HCT116 (cell line): Measurements from ENCODE around the gene ANO2. TPM values are rescaled to one million over a fixed set of nuclear protein-coding genes. Genes with fewer than 3 reads are reported as not detected.

Experiments used
- ATAC-seq: fragments of 200-7000 bp; cut with Tn5 transposase; 2 replicates; pipeline ENCODE4 v1.9.1; 2020; ENCODE audit warnings: mild to moderate bottlenecking, moderate library complexity
- BruUV-seq: library from RNA; stranded (reverse); fragments of 400-500 nt; replicated peaks from 2 replicates; lab custom pipeline; 2021; lab: Mats Ljungman, UMichigan
- CTCF ChIA-PET: fragments of 300-600 bp; sonication (Branson Sonifier 250); formaldehyde crosslinking; loops from one replicate; lab custom pipeline; 2021; ENCODE audit warnings: antibody characterized with exemption; lab: Charles Lee
- POLR2A ChIA-PET: fragments of 300-600, 350-600 bp; sonication (Branson Sonifier 250); formaldehyde crosslinking; loops from one replicate; lab custom pipeline; 2021; ENCODE audit warnings: antibody characterized with exemption; lab: Charles Lee
- RAD21 ChIA-PET, 2 experiments: fragments of 300-600 bp; sonication (Branson Sonifier 250); formaldehyde crosslinking; loops; one replicate each; lab custom pipeline; 2023; ENCODE audit warnings: low total read pairs in 2 of 2; ENCODE audit not compliant: uncharacterized antibody in 2 of 2, unreplicated experiment in 2 of 2, low non-redundant PET in 1 of 2; lab: Charles Lee
- DNase-seq: peaks from one replicate; pipeline ENCODE4 v3.0.0-alpha.2; 2010; ENCODE audit warnings: low read depth, low spot score
- H2AFZ ChIP-seq: fragments of 200-600 bp; shearing (Covaris generic), sonication (generic); 2 replicates; pipeline ENCODE4 v1.6.1; 2017; ENCODE audit warnings: low read depth, mixed run types, mixed read lengths, antibody characterized with exemption, low read length; ENCODE audit not compliant: poor library complexity, severe bottlenecking
- H3K27ac ChIP-seq: 2 replicates; pipeline ENCODE4 v1.5.1; 2012; ENCODE audit warnings: low read depth, low read length
- H3K27me3 ChIP-seq: fragments of 200-600 bp; sonication (generic); 2 replicates; pipeline ENCODE4 v1.6.1; 2016; ENCODE audit warnings: mixed run types, low read length, mixed read lengths; ENCODE audit not compliant: insufficient read depth
- H3K36me3 ChIP-seq, 2 experiments: fragments of 200-500 bp in 1 of 2; fragments of 200-600 bp in 1 of 2; sonication (Bioruptor generic) in 1 of 2; sonication (generic) in 1 of 2; 2 replicates each; pipeline versions ENCODE4 v1.5.1 to v1.6.1; 2014 to 2016; ENCODE audit warnings: low read length in 2 of 2, inconsistent platforms in 1 of 2, mixed read lengths in 1 of 2, mixed run types in 1 of 2; ENCODE audit not compliant: insufficient read depth in 2 of 2, control insufficient read depth in 1 of 2
- H3K4me1 ChIP-seq, 2 experiments: fragments of 200-600 bp in 1 of 2; sonication (generic) in 1 of 2; 2 replicates each; pipeline versions ENCODE4 v1.5.1 to v1.6.1; 2012 to 2017; ENCODE audit warnings: low read length in 2 of 2, inconsistent platforms in 1 of 2, mild to moderate bottlenecking in 1 of 2, mixed read lengths in 1 of 2, mixed run types in 1 of 2, moderate library complexity in 1 of 2; ENCODE audit not compliant: insufficient read depth in 2 of 2, control insufficient read depth in 1 of 2
- H3K4me2 ChIP-seq: fragments of 200-600 bp; sonication (generic); 2 replicates; pipeline ENCODE4 v1.6.1; 2017; ENCODE audit warnings: mixed run types, low read length, mixed read lengths
- H3K4me3 ChIP-seq, 2 experiments: fragments of 200-600 bp in 1 of 2; sonication (generic) in 1 of 2; replicated peaks in 1 of 2; 2 replicates each; pipeline ENCODE4 v1.5.1; 2011 to 2016; ENCODE audit warnings: low read length in 2 of 2, control low read depth in 1 of 2, low read depth in 1 of 2, mild to moderate bottlenecking in 1 of 2, mixed read lengths in 1 of 2, mixed run types in 1 of 2
- H3K79me2 ChIP-seq: fragments of 200-600 bp; sonication (generic); 2 replicates; pipeline ENCODE4 v1.6.1; 2017; ENCODE audit warnings: mild to moderate bottlenecking, mixed run types, low read length, moderate library complexity, mixed read lengths; ENCODE audit not compliant: insufficient read depth
- H3K9ac ChIP-seq: fragments of 200-600 bp; sonication (generic); 2 replicates; pipeline ENCODE4 v1.6.1; 2016; ENCODE audit warnings: low read length, mixed read lengths
- H3K9me2 ChIP-seq: fragments of 200-600 bp; sonication (generic), shearing (Covaris generic); 2 replicates; pipeline ENCODE4 v1.6.1; 2017; ENCODE audit warnings: mixed run types, mild to moderate bottlenecking, moderate library complexity; ENCODE audit not compliant: insufficient read depth
- H3K9me3 ChIP-seq, 2 experiments: fragments of 200-500 bp in 1 of 2; fragments of 200-600 bp in 1 of 2; sonication (Bioruptor generic) in 1 of 2; sonication (generic) in 1 of 2; 2 replicates each; pipeline ENCODE4 v1.6.1; 2014 to 2017; ENCODE audit warnings: low read length in 2 of 2, mixed read lengths in 2 of 2, inconsistent platforms in 1 of 2, low read depth in 1 of 2, mild to moderate bottlenecking in 1 of 2, mixed run types in 1 of 2, moderate library complexity in 1 of 2; ENCODE audit not compliant: control insufficient read depth in 1 of 2, insufficient read depth in 1 of 2
- H4K20me1 ChIP-seq: fragments of 200-600 bp; sonication (generic), shearing (Covaris generic); 2 replicates; pipeline ENCODE4 v1.6.1; 2017; ENCODE audit warnings: mixed run types, mild to moderate bottlenecking, moderate library complexity; ENCODE audit not compliant: insufficient read depth
- CBX3 ChIP-seq: IDR thresholded peaks from 2 replicates; pipeline ENCODE4 v1.6.1; 2012; ENCODE audit warnings: low read depth
- EGR1 ChIP-seq: IDR thresholded peaks from 2 replicates; pipeline ENCODE4 v1.6.1; 2012; ENCODE audit warnings: low read depth
- ELF1 ChIP-seq: IDR thresholded peaks from 2 replicates; pipeline ENCODE4 v1.6.1; 2012; ENCODE audit warnings: low read depth, borderline replicate concordance
- EZH2 ChIP-seq: fragments of 200-600 bp; sonication (generic); IDR thresholded peaks from 2 replicates; pipeline ENCODE4 v1.6.1; 2017; ENCODE audit warnings: antibody characterized with exemption, mixed run types
- EZH2phosphoT487 ChIP-seq: fragments of 200-600 bp; IDR thresholded peaks from 2 replicates; pipeline ENCODE4 v1.6.1; 2018; ENCODE audit warnings: antibody characterized with exemption, borderline replicate concordance
- FOSL1 ChIP-seq: IDR thresholded peaks from 2 replicates; pipeline ENCODE4 v1.6.1; 2012; ENCODE audit warnings: low read depth
- POLR2A ChIP-seq: IDR thresholded peaks from 2 replicates; pipeline ENCODE4 v1.7.0; 2011; ENCODE audit warnings: borderline replicate concordance; ENCODE audit not compliant: insufficient read depth, insufficient read length; ENCODE audit errors: extremely low read depth
- POLR2AphosphoS5 ChIP-seq: IDR thresholded peaks from 2 replicates; pipeline ENCODE4 v1.6.1; 2011; ENCODE audit warnings: mild to moderate bottlenecking, low read depth, low read length, moderate library complexity
- RAD21 ChIP-seq: IDR thresholded peaks from 2 replicates; pipeline ENCODE4 v1.6.1; 2012; ENCODE audit warnings: low read depth, mild to moderate bottlenecking
- SP1 ChIP-seq: IDR thresholded peaks from 2 replicates; pipeline ENCODE4 v1.6.1; 2012; ENCODE audit warnings: low read depth
- SRF ChIP-seq: IDR thresholded peaks from 2 replicates; pipeline ENCODE4 v1.6.1; 2012; ENCODE audit warnings: low read depth
- TCF7L2 ChIP-seq: IDR thresholded peaks from 2 replicates; pipeline ENCODE4 v1.7.0; 2011; ENCODE audit warnings: borderline replicate concordance, inconsistent platforms; ENCODE audit not compliant: insufficient read depth, insufficient read length; ENCODE audit errors: extremely low read depth
- ZFX ChIP-seq: fragments of 450-650 bp; IDR thresholded peaks from 2 replicates; pipeline ENCODE4 v1.6.1; 2017
- ZNF274 ChIP-seq: fragments of 200-500 bp; sonication (Bioruptor generic); IDR thresholded peaks from 2 replicates; pipeline ENCODE4 v1.6.1; 2014; ENCODE audit warnings: mild to moderate bottlenecking, low read depth, low read length, inconsistent platforms
- intact Hi-C: fragments of 100-400 bp; cut with micrococcal nuclease; formaldehyde crosslinking; loops from 2 replicates; pipeline ENCODE4 v1.10.0; 2022
- total RNA-seq: library from RNA; stranded (reverse); gene quantifications from one replicate; pipeline ENCODE4 v1.2.1, GENCODE V29; 2021; ENCODE audit not compliant: unreplicated experiment
- TF ChIP-seq, protein P1 (sequence below): IDR thresholded peaks from 2 replicates; pipeline ENCODE4 v1.6.1; 2012
- TF ChIP-seq, protein P2 (sequence below): IDR thresholded peaks from 2 replicates; pipeline ENCODE4 v1.6.1; 2011; ENCODE audit warnings: mild to moderate bottlenecking, low read length, moderate library complexity; ENCODE audit not compliant: insufficient replicate concordance; ENCODE audit errors: extremely low read depth

ANO2 gene
- total RNA-seq, 1 experiment from 2014 or later = not detected

DNA sequence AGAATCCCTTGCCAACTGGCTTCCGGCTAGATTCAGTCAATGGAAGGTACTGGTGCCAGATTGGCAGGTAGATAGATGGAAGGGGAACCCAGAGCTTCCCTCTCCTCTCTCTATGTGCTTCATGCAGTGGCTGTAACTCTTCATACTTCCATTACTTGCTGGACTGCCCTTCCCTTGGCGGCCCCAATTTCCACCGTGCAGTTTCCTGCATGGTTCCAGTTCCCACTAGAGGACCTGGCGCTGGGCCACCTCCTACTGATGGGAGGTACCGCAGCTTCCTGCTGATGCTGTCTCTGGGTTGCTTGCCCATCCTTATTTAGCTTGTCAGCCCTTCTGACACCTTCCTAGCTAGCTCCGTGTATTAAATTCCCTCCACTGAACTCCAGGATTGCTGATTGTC lies 226.4 kb downstream of the ANO2 start:
- Histone ChIP-seq H3K4me2 (no peak overlapping the region), H3K79me2 (no peaks in the 10 kb centered on the region), H3K4me3 (no peak overlapping the region), H3K27me3 (peaks cover 44% of the 10 kb centered on the region), H3K4me1 (no peaks in the 10 kb centered on the region), H3K36me3 (no peaks in the 10 kb centered on the region), H3K9ac (no peak overlapping the region), H3K9me2 (no peaks in the 10 kb centered on the region), H3K9me3 (no peaks in the 10 kb centered on the region), H3K27ac (no peak overlapping the region), H4K20me1 (no peaks in the 10 kb centered on the region), H2AFZ (no peak overlapping the region)
- POLR2A ChIA-PET = no interaction called here
- intact Hi-C loops = no loop called here
- ATAC-seq (no peak), DNase-seq (no peak)
- no TSS peak for BruUV-seq
- CTCF ChIA-PET = no interaction called here
- no peak for TF ChIP-seq SP1
- TF ChIP-seq EGR1 = no peak
- no peak for TF ChIP-seq SRF
- no peak for TF ChIP-seq ZNF274
- no peak for TF ChIP-seq POLR2AphosphoS5
- no peak for TF ChIP-seq RAD21
- no peak for TF ChIP-seq ZFX
- TF ChIP-seq EZH2 = no peak
- TF ChIP-seq, protein P1, sequence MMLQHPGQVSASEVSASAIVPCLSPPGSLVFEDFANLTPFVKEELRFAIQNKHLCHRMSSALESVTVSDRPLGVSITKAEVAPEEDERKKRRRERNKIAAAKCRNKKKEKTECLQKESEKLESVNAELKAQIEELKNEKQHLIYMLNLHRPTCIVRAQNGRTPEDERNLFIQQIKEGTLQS = no peak
- TF ChIP-seq EZH2phosphoT487 = no peak
- no peak for TF ChIP-seq ELF1
- TF ChIP-seq FOSL1 = no peak
- TF ChIP-seq CBX3 = no peak
- no peak for TF ChIP-seq TCF7L2
- TF ChIP-seq, protein P2, sequence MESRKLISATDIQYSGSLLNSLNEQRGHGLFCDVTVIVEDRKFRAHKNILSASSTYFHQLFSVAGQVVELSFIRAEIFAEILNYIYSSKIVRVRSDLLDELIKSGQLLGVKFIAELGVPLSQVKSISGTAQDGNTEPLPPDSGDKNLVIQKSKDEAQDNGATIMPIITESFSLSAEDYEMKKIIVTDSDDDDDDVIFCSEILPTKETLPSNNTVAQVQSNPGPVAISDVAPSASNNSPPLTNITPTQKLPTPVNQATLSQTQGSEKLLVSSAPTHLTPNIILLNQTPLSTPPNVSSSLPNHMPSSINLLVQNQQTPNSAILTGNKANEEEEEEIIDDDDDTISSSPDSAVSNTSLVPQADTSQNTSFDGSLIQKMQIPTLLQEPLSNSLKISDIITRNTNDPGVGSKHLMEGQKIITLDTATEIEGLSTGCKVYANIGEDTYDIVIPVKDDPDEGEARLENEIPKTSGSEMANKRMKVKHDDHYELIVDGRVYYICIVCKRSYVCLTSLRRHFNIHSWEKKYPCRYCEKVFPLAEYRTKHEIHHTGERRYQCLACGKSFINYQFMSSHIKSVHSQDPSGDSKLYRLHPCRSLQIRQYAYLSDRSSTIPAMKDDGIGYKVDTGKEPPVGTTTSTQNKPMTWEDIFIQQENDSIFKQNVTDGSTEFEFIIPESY = no peak
- no peak for TF ChIP-seq POLR2A
- RAD21 ChIA-PET = no interaction called here
